ENCODE results near the gene KPNA4. TPM values are rescaled to one million over a fixed set of nuclear protein-coding genes. Genes with fewer than 3 reads are reported as not detected.

The KPNA4 gene
- total RNA-seq, 1 experiment from 2014 or later = 127 TPM

DNA sequence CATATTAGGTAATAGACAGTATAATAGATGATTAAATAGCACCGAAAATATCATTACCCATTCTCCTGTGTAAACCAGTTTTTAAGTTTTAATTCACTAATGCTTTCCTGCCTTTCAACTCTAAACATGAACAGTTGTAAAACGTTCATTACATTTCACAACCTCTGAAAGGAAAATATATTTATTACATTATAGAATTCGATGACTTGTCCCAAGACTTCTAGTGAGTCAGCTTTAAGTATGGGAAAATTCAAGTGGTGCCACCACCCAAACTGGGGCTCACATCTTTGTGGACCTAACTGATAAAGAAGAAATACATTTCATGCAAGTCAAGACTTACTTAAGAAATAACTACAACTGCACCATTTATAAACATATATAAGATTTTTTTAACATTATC is 117.8 kb downstream of the KPNA4 start:
- Mint-ChIP-seq H3K27ac (ENCODE audit: low read depth, unreplicated experiment) (no peak overlapping the region), H3K36me3 (ENCODE audit: insufficient read depth, unreplicated experiment) (peaks cover 9% of the 10 kb centered on the region), H3K4me3 (ENCODE audit: unreplicated experiment) (peak overlapping the region; percentile 100), H3K27me3 (ENCODE audit: insufficient read depth, unreplicated experiment) (no peaks in the 10 kb centered on the region), H3K9me3 (ENCODE audit: unreplicated experiment) (no peaks in the 10 kb centered on the region), H3K4me1 (ENCODE audit: insufficient read depth, unreplicated experiment) (peaks cover 5% of the 10 kb centered on the region)
- DNase-seq (ENCODE audit: unreplicated experiment) = peak; percentile 45
- intact Hi-C loops (cut with micrococcal nuclease) = loop anchor here (5.0 kb wide), 3 partner anchors 40 to 115 kb away; no protein-coding TSS in a partner anchor
- POLR2A ChIA-PET = interaction anchor here (0.9 to 3.2 kb wide), 6 partner anchors 11 to 593 kb away, joined by 3 to 31 read pairs (median 14); partner anchors contain the start of genes IFT80 and SMC4
- TF ChIP-seq, protein P1, sequence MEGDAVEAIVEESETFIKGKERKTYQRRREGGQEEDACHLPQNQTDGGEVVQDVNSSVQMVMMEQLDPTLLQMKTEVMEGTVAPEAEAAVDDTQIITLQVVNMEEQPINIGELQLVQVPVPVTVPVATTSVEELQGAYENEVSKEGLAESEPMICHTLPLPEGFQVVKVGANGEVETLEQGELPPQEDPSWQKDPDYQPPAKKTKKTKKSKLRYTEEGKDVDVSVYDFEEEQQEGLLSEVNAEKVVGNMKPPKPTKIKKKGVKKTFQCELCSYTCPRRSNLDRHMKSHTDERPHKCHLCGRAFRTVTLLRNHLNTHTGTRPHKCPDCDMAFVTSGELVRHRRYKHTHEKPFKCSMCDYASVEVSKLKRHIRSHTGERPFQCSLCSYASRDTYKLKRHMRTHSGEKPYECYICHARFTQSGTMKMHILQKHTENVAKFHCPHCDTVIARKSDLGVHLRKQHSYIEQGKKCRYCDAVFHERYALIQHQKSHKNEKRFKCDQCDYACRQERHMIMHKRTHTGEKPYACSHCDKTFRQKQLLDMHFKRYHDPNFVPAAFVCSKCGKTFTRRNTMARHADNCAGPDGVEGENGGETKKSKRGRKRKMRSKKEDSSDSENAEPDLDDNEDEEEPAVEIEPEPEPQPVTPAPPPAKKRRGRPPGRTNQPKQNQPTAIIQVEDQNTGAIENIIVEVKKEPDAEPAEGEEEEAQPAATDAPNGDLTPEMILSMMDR (IDR thresholded peaks at IDR 0.05; ENCODE audit: unreplicated experiment) = no peak
- no TSS peak for BruUV-seq (replicated peaks)
- CTCF ChIA-PET = interaction anchor here (0.6 to 1.0 kb wide), 3 partner anchors 8 to 624 kb away, joined by 3 to 4 read pairs (median 3); no protein-coding TSS in a partner anchor

DNA sequence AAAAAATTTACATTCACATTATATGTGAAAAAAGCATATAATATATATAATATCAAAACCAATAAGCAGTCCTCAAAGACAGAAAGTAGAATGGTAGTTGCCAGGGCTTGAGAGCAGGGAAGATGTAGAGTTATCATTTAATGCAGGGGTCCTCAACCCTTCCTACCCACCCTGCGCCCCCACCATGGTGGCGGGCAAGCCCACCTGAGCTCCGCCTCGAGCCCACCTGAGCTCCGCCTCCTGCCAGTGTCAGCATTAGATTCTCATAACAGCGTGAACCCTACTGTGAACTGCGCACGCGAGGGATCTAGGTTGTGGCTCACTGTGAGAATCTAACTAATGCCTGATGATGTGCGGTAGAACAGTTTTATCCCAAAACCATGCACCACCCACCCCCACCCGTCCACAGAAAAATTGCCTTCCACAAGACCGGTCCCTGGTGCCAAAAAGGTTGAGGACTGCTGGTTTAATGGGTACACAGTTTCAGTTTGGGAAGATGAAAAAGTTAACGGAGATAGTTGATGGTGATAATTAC is 118.8 kb downstream of the KPNA4 start:
- no peak for DNase-seq (ENCODE audit: unreplicated experiment)
- no peaks in the 10 kb centered on the region for H3K9me3 Mint-ChIP-seq (ENCODE audit: unreplicated experiment)
- CTCF ChIA-PET = no interaction called here
- no peak overlapping the region for H3K4me3 Mint-ChIP-seq (ENCODE audit: unreplicated experiment)
- H3K27ac Mint-ChIP-seq (ENCODE audit: low read depth, unreplicated experiment) = no peak overlapping the region
- POLR2A ChIA-PET = interaction anchor here (0.9 kb wide), 1 partner anchor 592 kb away, joined by 5 read pairs; no protein-coding TSS in a partner anchor
- BruUV-seq (replicated peaks) = no TSS peak
- H3K27me3 Mint-ChIP-seq (ENCODE audit: insufficient read depth, unreplicated experiment) = no peaks in the 10 kb centered on the region
- TF ChIP-seq, protein P1 (IDR thresholded peaks at IDR 0.05; ENCODE audit: unreplicated experiment) = no peak
- peaks cover 5% of the 10 kb centered on the region for H3K4me1 Mint-ChIP-seq (ENCODE audit: insufficient read depth, unreplicated experiment)
- H3K36me3 Mint-ChIP-seq (ENCODE audit: insufficient read depth, unreplicated experiment) = peaks cover 9% of the 10 kb centered on the region
- intact Hi-C loops (cut with micrococcal nuclease) = loop anchor here (5.0 kb wide), 3 partner anchors 41 to 116 kb away; no protein-coding TSS in a partner anchor

DNA sequence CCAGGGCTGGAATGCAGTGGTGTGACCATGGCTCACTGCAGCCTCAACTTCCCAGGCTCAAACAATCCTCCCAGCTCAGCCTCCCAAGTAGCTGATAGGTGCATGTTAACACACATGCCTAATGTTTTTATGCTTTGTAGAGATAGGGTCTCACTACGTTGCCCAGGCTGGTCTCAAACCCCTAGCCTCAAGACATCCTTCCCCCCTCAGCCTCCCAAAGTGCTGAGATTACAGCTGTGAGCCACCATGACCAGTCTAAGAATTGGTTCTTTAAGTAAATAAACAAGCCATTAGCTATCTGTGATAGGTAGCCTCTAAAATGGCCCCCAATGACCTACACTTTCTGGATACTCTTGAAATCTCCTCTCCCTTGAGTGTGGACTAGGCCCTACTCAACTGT is 119.5 kb downstream of the KPNA4 start:
- Mint-ChIP-seq H3K9me3 (ENCODE audit: unreplicated experiment) (no peaks in the 10 kb centered on the region), H3K27ac (ENCODE audit: low read depth, unreplicated experiment) (no peak overlapping the region), H3K4me1 (ENCODE audit: insufficient read depth, unreplicated experiment) (peaks cover 5% of the 10 kb centered on the region), H3K36me3 (ENCODE audit: insufficient read depth, unreplicated experiment) (peaks cover 9% of the 10 kb centered on the region), H3K4me3 (ENCODE audit: unreplicated experiment) (no peak overlapping the region), H3K27me3 (ENCODE audit: insufficient read depth, unreplicated experiment) (no peaks in the 10 kb centered on the region)
- POLR2A ChIA-PET = interaction anchor here (1.0 kb wide), 2 partner anchors 11 to 44 kb away, joined by 3 to 4 read pairs; no protein-coding TSS in a partner anchor
- CTCF ChIA-PET = interaction anchor here (0.7 to 1.1 kb wide), 2 partner anchors 13 to 723 kb away, joined by 3 to 4 read pairs; no protein-coding TSS in a partner anchor
- TF ChIP-seq, protein P1 (IDR thresholded peaks at IDR 0.05; ENCODE audit: unreplicated experiment) = no peak
- no TSS peak for BruUV-seq (replicated peaks)
- no peak for DNase-seq (ENCODE audit: unreplicated experiment)
- intact Hi-C loops (cut with micrococcal nuclease) = loop anchor here (5.0 kb wide), 3 partner anchors 41 to 116 kb away; no protein-coding TSS in a partner anchor

Other genes starting within 250 kb of the KPNA4 start
- gene IFT80, start 166.3 kb downstream of the KPNA4 start, total RNA-seq (2022) = 22.6 and 29.0 TPM in 2 replicates
- 89.3 and 116 TPM in 2 replicates for gene SMC4, start 165.9 kb downstream of the KPNA4 start, total RNA-seq (2022)
- gene TRIM59, start 115.8 kb downstream of the KPNA4 start, total RNA-seq (2022) = 12.1 and 15.1 TPM in 2 replicates
- 0.72 and 1.1 TPM in 2 replicates for gene ARL14, start 111.6 kb upstream of the KPNA4 start, total RNA-seq (2022)
- 1.7 and 2.1 TPM in 2 replicates for gene PPM1L, start 190.7 kb upstream of the KPNA4 start, total RNA-seq (2022)

Measured in MCF 10A (cell line).